GM12874 (cell line): ENCODE data around the gene TGFBR3L.

Source experiments
- CTCF ChIP-seq: IDR thresholded peaks from 2 replicates; pipeline ENCODE4 v1.5.1; 2011; ENCODE audit warnings: low read depth, mild to moderate bottlenecking, control low read depth, low read length, moderate library complexity; ENCODE audit not compliant: insufficient read depth

TGFBR3L gene

DNA sequence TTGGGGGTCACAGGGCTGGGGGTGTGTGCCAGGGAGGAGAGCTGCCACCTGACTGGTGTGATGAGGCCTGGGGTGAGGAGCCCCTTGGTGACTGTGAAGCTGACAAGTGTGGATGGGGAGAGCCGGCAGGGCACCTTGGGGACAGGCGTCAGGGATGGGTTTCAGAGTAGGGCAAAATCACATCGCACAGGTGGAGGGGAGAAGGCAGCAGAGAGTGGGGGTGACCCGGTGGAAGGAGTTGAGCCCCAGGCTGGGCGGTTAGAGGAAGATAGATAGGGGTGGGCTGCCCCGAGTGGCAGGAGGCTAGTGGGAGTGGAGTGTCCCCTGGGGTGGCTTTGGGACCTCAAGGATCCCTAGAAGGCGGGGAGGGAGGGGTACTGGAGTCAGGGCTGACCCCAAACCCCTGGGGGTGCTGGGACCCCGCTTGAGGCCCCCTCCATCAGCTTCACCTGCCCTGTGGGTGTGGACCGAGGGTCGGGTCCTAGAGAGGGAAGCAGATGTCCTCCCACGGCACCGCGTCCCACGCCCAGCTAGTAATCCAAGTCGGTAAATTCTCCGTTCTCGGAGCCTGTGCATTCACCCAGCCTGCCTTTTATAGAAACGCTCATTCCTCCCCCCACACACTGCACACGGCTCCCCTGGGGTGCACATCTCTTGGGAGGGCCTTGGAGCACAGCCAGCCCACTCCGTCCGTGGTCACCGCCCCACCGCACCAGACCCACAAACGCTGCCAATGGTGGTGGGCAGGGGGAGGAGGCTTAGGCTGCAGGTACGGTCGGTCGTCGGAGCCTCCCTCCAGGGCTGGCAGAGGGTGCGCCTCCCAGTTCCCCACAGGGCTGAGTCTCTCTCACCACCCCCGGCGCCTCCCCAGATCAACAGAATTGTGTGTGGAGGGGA, 8.9 kb downstream of the TGFBR3L start:
- TF ChIP-seq CTCF: no peak

- TF ChIP-seq CTCF: no peak
Observed at GRCh38 chr19:7924241-7924640, 9.6 kb downstream of the TGFBR3L start.

DNA sequence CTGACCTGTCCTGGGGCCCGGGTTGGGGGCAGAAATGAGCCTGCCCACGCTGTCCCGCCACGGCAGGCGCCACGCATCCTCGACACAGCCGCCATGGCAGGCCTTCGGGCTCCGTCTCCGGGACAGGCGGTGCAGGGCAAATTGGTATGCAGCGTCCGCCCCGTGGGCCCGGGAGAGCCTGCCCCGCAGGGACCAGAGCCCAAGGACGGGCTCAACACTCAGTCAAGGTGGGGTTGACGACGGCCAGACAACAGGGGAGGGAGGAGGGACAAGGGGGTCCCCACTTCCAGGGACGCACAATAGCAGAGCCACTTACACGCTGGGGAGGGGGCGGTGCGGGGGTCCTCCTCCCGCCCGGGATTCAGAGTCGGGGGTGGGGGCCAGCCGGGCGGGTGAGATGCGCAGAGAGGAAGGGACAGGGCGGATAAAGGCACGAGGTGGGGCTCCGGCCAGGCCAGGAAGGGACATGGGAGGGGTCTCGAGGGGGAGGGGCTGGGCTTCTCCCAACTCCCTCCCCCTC, 10.1 kb downstream of the TGFBR3L start:
- TF ChIP-seq CTCF: no peak

- peak; percentile 96 for TF ChIP-seq CTCF
Observed at GRCh38 chr19:7925171-7925851, 10.7 kb downstream of the TGFBR3L start.

DNA sequence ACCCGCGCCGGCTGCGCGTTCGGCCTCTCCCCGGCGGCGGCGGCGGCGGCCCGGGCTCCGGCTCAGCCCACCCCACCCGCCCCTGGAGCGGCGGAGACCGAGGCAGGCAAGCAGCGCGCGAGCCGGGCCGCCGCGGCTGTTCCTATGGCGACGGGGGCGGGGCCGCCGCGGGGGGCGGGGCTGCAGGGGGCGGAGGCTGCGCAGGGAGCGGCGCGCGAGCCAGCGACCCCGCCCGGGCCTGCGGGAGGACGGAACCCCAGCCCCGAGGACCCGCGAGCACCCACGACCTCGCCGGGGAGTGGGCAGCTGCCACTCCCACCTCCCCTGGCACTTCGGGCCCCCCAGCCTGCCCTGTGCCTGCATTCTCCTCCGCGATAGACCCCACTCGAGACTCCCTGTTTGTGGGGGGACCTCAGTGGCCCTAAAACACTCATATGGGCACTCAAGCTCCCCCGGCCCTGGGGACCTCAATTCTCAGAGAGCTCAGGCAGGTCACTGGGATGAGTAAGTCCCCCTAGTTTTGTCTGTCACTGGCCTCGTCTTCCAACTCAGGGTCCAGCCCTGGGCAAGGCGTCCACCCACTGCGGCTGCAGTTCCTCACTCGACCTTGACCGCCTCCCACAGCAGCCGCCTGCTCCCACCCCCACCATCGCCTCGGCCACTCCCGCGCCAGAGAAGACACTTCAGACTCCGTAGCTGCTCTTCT, 11.5 kb downstream of the TGFBR3L start, which contains the start of gene CTXN1:
TSS of gene CTXN1 (minus strand) at position 115 of the 706 bp plus-strand sequence. CDS start 597 bp downstream, outside the sequence.
- TF ChIP-seq CTCF: no peak

DNA sequence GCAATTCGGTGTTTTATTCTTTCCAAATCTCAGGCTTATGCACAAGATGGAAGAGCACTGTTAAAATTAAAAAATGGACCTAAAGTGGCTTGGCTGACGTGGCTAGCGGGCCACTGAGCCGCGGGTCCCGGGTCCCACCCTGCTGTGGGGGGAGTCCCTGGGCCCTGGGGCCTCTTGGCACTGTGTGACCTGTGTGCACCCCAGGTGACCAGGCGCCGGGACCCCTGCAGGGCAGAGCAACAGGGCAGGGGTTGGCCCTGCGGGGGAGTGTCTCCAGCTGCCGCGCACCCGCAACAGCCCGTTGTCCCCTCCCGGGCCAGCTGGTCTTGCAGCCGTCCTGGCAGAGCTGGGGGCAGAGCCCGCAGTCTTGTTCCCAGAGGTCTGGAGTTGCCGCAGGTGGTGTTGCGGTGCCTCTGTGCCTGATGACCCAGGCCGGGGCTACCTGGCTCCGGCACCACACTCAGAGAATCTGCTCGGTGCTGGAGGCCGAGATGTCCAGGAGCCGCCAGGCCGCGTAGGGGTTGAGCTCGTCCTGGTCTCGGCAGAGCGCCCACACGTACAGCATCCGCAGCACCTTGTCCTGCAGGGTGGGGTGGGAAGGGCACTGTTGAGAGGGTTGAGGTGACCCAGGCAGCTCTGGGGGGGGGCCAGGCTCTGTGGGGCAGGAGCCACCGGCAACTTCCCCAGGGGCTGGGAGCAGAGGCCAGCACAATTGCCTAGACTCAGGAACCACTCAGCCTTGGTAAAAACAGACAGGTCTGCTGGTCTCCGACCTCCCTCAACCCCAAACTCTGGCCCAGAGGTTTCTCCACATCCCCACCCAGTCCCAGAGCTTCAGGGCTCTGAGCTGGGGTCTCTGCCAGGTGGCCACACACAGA, 12.3 kb downstream of the TGFBR3L start:
- TF ChIP-seq CTCF: no peak
